ENCODE results near the gene MAP3K5. TPM values are rescaled to one million over a fixed set of nuclear protein-coding genes. Genes with fewer than 3 reads are reported as not detected.

MAP3K5 gene
- total RNA-seq, 4 donors from 2014 or later: 16.2 to 52.7 (median 34.8) TPM

DNA sequence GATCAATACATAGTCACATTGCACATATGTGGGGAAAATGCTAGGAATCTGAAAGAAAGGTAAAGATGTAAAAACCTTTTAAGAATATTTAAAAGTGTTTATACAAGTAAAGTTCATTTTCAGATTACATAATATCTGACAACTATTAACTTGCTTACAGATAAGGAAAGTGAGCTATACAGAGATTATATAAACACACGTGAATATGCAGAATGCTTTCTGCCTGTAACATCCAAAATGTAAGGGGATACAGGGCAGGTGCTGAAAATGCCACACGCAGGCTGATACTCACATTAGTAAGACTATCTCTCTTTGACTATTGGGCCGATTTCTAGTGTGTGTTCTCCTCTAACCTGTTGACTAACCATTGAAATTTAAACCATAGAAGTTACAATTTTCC lies 224.1 kb downstream of the MAP3K5 start:
- in situ Hi-C loops (cut with MboI; ENCODE audit: low pct_ligation_motif_present in 1 of 4, low pct_unique_long_range_greater_than_20kb in 1 of 4, low sequenced_read_pairs in 3 of 4): loop anchor here in 1 of 4 donors (25.0 kb wide), 1 partner anchor 1056 kb away; no protein-coding TSS in a partner anchor
- peak overlapping the region in 3 of 4 donors; percentile 70 to 79 (median 74) for H3K27ac ChIP-seq
- TF ChIP-seq POLR2A (IDR thresholded peaks at IDR 0.05): no peak
- TF ChIP-seq EP300 (IDR thresholded peaks at IDR 0.05; ENCODE audit: low read depth): no peak
- no peak for TF ChIP-seq POLR2AphosphoS5 (IDR thresholded peaks at IDR 0.05)
- TF ChIP-seq, protein P1, sequence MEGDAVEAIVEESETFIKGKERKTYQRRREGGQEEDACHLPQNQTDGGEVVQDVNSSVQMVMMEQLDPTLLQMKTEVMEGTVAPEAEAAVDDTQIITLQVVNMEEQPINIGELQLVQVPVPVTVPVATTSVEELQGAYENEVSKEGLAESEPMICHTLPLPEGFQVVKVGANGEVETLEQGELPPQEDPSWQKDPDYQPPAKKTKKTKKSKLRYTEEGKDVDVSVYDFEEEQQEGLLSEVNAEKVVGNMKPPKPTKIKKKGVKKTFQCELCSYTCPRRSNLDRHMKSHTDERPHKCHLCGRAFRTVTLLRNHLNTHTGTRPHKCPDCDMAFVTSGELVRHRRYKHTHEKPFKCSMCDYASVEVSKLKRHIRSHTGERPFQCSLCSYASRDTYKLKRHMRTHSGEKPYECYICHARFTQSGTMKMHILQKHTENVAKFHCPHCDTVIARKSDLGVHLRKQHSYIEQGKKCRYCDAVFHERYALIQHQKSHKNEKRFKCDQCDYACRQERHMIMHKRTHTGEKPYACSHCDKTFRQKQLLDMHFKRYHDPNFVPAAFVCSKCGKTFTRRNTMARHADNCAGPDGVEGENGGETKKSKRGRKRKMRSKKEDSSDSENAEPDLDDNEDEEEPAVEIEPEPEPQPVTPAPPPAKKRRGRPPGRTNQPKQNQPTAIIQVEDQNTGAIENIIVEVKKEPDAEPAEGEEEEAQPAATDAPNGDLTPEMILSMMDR (IDR thresholded peaks at IDR 0.05): no peak
- intact Hi-C loops (cut with DNase I; ENCODE audit: low total_unique reads): no loop called here
- H3K4me3 ChIP-seq: no peak overlapping the region
- H3K36me3 ChIP-seq: peaks cover 0 to 8% (median 1%) of the 10 kb centered on the region in 4 donors
- no peaks in the 10 kb centered on the region for H3K9me3 ChIP-seq
- H3K27me3 ChIP-seq: no peaks in the 10 kb centered on the region
- DNase-seq: no peak
- 42 to 65% methylated on average over 3 of the region's 3 CpGs for WGBS, 2 donors (ENCODE audit: low coverage in 1 of 2)
- H3K4me1 ChIP-seq: peaks cover 0 to 45% (median 11%) of the 10 kb centered on the region in 4 donors

DNA sequence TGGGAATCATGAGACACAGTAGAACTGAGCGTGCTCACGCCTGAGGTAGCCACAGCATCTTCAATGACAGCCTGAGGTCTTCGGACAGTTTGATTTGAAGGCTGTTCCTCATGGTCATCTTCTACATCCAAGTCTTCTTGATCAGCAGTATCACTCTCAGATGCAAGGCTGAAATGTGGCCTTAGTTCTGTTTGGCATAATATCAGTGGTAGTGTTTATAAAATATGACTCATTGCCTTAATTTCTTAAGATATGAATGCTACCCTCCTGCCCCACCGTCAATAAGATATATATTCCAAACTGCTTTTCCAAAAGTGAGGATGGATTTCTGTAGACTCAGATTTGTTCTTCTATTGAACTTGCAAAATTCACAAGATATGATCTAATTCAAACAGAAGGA lies 224.6 kb downstream of the MAP3K5 start:
- H3K9me3 ChIP-seq: no peaks in the 10 kb centered on the region
- H3K27ac ChIP-seq: peak overlapping the region; percentile 47 to 79 (median 72)
- TF ChIP-seq, protein P1 (IDR thresholded peaks at IDR 0.05): no peak
- TF ChIP-seq POLR2AphosphoS5 (IDR thresholded peaks at IDR 0.05): no peak
- TF ChIP-seq POLR2A (IDR thresholded peaks at IDR 0.05): no peak
- no peak for TF ChIP-seq EP300 (IDR thresholded peaks at IDR 0.05; ENCODE audit: low read depth)
- WGBS, 2 donors (ENCODE audit: low coverage in 1 of 2): 79 to 85% methylated on average over 4 of the region's 4 CpGs
- peaks cover 0 to 3% (median 0%) of the 10 kb centered on the region in 4 donors for H3K36me3 ChIP-seq
- H3K27me3 ChIP-seq: no peaks in the 10 kb centered on the region
- DNase-seq: no peak
- intact Hi-C loops (cut with DNase I; ENCODE audit: low total_unique reads) (no loop called here), in situ Hi-C loops (cut with MboI; ENCODE audit: low pct_ligation_motif_present in 1 of 4, low pct_unique_long_range_greater_than_20kb in 1 of 4, low sequenced_read_pairs in 3 of 4) (loop anchor here in 1 of 4 donors (25.0 kb wide), 1 partner anchor 1055 kb away; no protein-coding TSS in a partner anchor)
- peaks cover 0 to 45% (median 11%) of the 10 kb centered on the region in 4 donors for H3K4me1 ChIP-seq
- no peak overlapping the region for H3K4me3 ChIP-seq

DNA sequence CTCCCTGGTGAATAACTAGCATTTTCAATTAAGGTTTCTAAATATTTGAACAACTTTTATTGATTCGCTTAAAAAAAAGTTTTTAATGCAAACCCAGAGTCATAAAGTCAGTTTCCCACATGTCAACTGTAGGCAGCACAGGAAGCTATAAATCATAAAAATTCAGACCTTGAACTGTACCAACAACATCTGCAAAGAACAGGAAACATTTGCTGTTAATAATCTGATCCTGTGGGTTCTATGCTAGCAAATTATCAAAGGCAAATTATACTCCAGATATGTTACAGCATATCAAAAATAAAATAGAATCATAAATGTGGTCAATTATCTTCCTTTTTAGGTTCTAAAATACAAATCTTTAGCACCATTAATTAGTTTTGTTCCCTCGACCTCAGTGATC lies 225.4 kb downstream of the MAP3K5 start:
- WGBS, 2 donors (ENCODE audit: low coverage in 1 of 2): 32 to 41% methylated on average over 2 of the region's 2 CpGs
- Histone ChIP-seq H3K4me3 (no peak overlapping the region), H3K27me3 (no peaks in the 10 kb centered on the region), H3K4me1 (peaks cover 0 to 52% (median 11%) of the 10 kb centered on the region in 4 donors), H3K36me3 (no peaks in the 10 kb centered on the region), H3K9me3 (no peaks in the 10 kb centered on the region), H3K27ac (peak overlapping the region; percentile 52 to 79 (median 72))
- intact Hi-C loops (cut with DNase I; ENCODE audit: low total_unique reads) (no loop called here), in situ Hi-C loops (cut with MboI; ENCODE audit: low pct_ligation_motif_present in 1 of 4, low pct_unique_long_range_greater_than_20kb in 1 of 4, low sequenced_read_pairs in 3 of 4) (loop anchor here in 1 of 4 donors (25.0 kb wide), 1 partner anchor 1055 kb away; no protein-coding TSS in a partner anchor)
- DNase-seq: no peak
- TF ChIP-seq, protein P1 (IDR thresholded peaks at IDR 0.05): no peak
- TF ChIP-seq POLR2AphosphoS5 (IDR thresholded peaks at IDR 0.05): peak in 1 of 3 donors; percentile 4

DNA sequence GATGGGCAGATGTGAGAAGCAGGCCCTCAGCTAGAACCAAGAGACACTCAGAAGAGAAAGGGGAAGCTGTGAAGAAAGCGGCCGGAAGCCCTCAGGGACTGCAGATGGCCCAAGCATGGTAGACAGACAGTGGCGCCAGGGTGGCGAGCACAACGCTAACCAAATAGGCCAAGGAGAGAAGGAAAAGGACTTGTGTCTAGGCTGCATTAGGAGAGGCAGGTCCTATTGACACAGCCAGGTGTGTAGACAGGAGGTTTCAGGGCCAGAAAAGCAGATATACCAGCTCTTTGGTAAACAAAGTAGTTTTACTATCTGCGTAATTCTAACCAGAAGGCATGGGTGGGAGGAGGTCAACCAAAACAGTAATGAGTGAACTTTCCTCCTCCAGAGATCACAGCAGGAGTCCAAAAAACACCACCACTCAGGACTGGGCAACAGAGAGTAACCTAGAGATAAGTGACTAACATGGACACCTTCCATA lies 226.2 kb downstream of the MAP3K5 start:
- intact Hi-C loops (cut with DNase I; ENCODE audit: low total_unique reads) (no loop called here), in situ Hi-C loops (cut with MboI; ENCODE audit: low pct_ligation_motif_present in 1 of 4, low pct_unique_long_range_greater_than_20kb in 1 of 4, low sequenced_read_pairs in 3 of 4) (loop anchor here in 1 of 4 donors (25.0 kb wide), 1 partner anchor 1054 kb away; no protein-coding TSS in a partner anchor)
- H3K4me1 ChIP-seq: peaks cover 0 to 53% (median 11%) of the 10 kb centered on the region in 4 donors
- no peaks in the 10 kb centered on the region for H3K27me3 ChIP-seq
- TF ChIP-seq POLR2AphosphoS5 (IDR thresholded peaks at IDR 0.05): peak in 2 of 3 donors; percentile 52
- no peak for TF ChIP-seq POLR2A (IDR thresholded peaks at IDR 0.05)
- TF ChIP-seq, protein P1 (IDR thresholded peaks at IDR 0.05): no peak
- peak; percentile 9 for TF ChIP-seq EP300 (IDR thresholded peaks at IDR 0.05; ENCODE audit: low read depth)
- no peak overlapping the region for H3K4me3 ChIP-seq
- DNase-seq: peak; percentile 51
- WGBS, 2 donors (ENCODE audit: low coverage in 1 of 2): 56 to 63% methylated on average over 6 of the region's 6 CpGs
- no peaks in the 10 kb centered on the region for H3K9me3 ChIP-seq
- peak overlapping the region; percentile 52 to 79 (median 72) for H3K27ac ChIP-seq
- H3K36me3 ChIP-seq: peaks cover 0 to 4% (median 0%) of the 10 kb centered on the region in 4 donors
